Measurements from ENCODE around the gene PRKCZ.

The PRKCZ gene

DNA sequence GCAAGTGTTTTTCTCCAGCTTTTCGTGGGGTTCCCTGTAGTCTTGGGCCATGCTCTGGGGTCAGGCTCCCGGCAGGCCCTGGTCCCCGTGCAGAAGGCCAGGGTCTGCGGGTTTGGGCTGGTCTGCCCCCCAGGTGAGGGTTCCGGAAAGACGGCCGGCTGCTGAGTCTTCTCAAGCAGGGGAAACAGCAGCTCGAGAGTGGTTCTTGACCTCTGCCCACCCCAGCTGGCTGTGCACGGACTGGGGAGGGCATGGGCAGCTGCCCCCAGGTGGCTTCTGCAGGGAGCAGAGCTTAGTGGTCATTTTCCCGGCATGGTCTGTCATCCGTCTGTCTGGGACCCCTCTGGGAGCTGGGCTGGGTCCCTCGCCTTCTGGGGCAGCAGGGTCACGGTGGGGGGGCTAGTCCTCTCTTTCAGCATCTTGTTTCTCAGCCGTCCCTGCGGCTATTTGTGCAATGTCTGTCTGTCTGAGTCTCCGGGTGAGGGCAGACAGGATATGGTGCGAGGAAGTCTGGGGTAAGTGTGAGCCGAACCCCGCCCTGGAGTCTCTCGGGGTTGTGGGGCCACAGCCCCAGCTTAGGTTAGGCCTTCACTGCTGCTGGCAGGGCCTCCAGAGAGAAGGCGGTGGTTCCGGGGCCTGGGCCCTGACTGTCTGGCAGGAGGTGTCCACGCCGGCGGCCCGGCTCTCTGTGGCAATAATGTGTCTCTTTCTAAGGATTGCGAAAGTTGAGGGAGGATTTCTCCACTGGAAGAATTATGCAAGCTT lies 184.0 kb downstream of the PRKCZ start:
- DNase-seq, result peak; percentile 64

DNA sequence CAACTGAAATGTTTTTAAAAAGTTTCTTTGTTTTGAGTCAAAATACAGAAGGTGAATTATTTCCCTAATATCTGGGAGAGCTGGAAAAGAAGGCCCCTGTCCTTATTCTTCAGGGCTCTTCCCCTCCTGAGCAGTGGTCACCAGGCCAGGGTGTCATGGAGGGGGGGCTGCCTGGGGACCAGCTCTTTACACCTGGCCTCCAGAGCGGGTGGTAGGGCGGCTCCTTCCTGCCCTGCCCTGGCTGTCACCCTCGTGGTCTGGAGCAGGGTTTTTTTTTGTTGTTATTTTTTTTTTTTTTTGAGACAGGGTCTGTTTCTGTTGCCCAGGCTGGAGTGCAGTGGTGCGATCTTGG lies 184.5 kb downstream of the PRKCZ start:
- no peak for DNase-seq
